Activated CD8-positive, alpha-beta T cell treated with anti-CD3 and anti-CD28 coated beads for 36 hours (primary cell): Measurements from ENCODE around the gene IL1A. TPM values are rescaled to one million over a fixed set of nuclear protein-coding genes. Genes with fewer than 3 reads are reported as not detected.

Source experiments
- ATAC-seq: fragments of 200-7000 bp; cut with Tn5 transposase; one replicate; pipeline ENCODE4 v1.10.0; 2021; ENCODE audit warnings: mild to moderate bottlenecking, moderate library complexity
- CTCF ChIA-PET: fragments of 350-600 bp; sonication (Branson Sonifier 250); formaldehyde crosslinking; loops from one replicate; lab custom pipeline; 2021; ENCODE audit warnings: antibody characterized with exemption; lab: Charles Lee
- POLR2A ChIA-PET: fragments of 350-600 bp; sonication (Branson Sonifier 250); formaldehyde crosslinking; loops from one replicate; lab custom pipeline; 2021; ENCODE audit warnings: antibody characterized with exemption; lab: Charles Lee
- DNase-seq: peaks from one replicate; pipeline ENCODE4 v3.0.0-alpha.2; 2020
- H3K27ac Mint-ChIP-seq: one replicate; pipeline ENCODE4 v1.8.0; 2021; ENCODE audit warnings: mild to moderate bottlenecking, mixed read lengths
- H3K27me3 Mint-ChIP-seq: one replicate; pipeline ENCODE4 v1.8.0; 2021; ENCODE audit warnings: mixed read lengths
- H3K36me3 Mint-ChIP-seq: one replicate; pipeline ENCODE4 v1.8.0; 2021; ENCODE audit warnings: low read depth, mixed read lengths
- H3K4me1 Mint-ChIP-seq: one replicate; pipeline ENCODE4 v1.8.0; 2021; ENCODE audit warnings: low read depth, mixed read lengths
- H3K4me3 Mint-ChIP-seq: one replicate; pipeline ENCODE4 v1.8.0; 2021; ENCODE audit warnings: mild to moderate bottlenecking, moderate library complexity, mixed read lengths
- H3K9me3 Mint-ChIP-seq: one replicate; pipeline ENCODE4 v1.8.0; 2021; ENCODE audit warnings: mixed read lengths
- intact Hi-C: fragments of 100-400 bp; cut with micrococcal nuclease; formaldehyde crosslinking; loops from one replicate; pipeline ENCODE4 v1.10.0; 2022
- total RNA-seq, 2 experiments: library from RNA; stranded (reverse); gene quantifications; one replicate each; pipeline ENCODE4 v1.2.3, GENCODE V29; 2021
- TF ChIP-seq, protein P1 (sequence below): fragments of 200-600 bp; IDR thresholded peaks from one replicate; pipeline ENCODE4 v1.8.0; 2022; ENCODE audit warnings: antibody characterized with exemption, mild to moderate bottlenecking

The IL1A gene
- total RNA-seq, 2 experiments from 2014 or later = 0.69 to 0.99 TPM

DNA sequence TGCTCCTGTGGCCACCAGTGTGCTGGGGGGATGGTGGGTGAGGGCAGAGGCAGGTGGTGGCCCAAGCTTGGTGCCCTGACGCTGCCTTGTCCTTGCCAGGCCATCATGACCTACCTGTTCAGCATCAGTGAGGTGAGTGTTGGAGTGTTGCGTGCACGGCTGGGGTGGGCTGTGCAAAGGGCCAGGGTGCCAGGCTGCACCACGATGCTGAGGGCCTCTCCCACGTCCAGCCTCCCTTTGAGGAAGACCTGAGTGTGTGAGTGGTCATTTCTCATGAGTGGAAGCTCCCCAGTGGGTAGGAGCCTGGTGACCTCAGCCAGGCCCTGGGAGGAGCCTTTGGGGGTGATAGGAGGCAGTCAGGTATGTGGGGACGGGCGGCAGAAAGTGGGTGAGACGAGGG is 60.3 kb downstream of the IL1A start:
- TF ChIP-seq, protein P1, sequence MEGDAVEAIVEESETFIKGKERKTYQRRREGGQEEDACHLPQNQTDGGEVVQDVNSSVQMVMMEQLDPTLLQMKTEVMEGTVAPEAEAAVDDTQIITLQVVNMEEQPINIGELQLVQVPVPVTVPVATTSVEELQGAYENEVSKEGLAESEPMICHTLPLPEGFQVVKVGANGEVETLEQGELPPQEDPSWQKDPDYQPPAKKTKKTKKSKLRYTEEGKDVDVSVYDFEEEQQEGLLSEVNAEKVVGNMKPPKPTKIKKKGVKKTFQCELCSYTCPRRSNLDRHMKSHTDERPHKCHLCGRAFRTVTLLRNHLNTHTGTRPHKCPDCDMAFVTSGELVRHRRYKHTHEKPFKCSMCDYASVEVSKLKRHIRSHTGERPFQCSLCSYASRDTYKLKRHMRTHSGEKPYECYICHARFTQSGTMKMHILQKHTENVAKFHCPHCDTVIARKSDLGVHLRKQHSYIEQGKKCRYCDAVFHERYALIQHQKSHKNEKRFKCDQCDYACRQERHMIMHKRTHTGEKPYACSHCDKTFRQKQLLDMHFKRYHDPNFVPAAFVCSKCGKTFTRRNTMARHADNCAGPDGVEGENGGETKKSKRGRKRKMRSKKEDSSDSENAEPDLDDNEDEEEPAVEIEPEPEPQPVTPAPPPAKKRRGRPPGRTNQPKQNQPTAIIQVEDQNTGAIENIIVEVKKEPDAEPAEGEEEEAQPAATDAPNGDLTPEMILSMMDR = no peak
- ChIA-PET CTCF (interaction anchor here (1.0 to 10.6 kb wide), 7 partner anchors 13 to 124 kb away, joined by 4 to 291 read pairs (median 7); no protein-coding TSS in a partner anchor), POLR2A (no interaction called here)
- Mint-ChIP-seq H3K4me1 (peaks cover 3% of the 10 kb centered on the region), H3K4me3 (no peak overlapping the region), H3K27ac (no peak overlapping the region), H3K27me3 (no peaks in the 10 kb centered on the region), H3K9me3 (no peaks in the 10 kb centered on the region), H3K36me3 (no peaks in the 10 kb centered on the region)
- intact Hi-C loops = loop anchor here (1.0 kb wide), 1 partner anchor 100 kb away; no protein-coding TSS in a partner anchor
- DNase-seq (no peak), ATAC-seq (no peak)

Other genes starting within 250 kb of the IL1A start
- gene POLR1B, start 242.0 kb downstream of the IL1A start, total RNA-seq = 10 to 100 TPM; 54.1 to 55.9 TPM
- gene CHCHD5, start 199.9 kb downstream of the IL1A start, total RNA-seq = 10 to 100 TPM; 34.8 to 37.5 TPM
- 10 to 100 TPM; 52.7 to 52.8 TPM for gene SLC20A1, start 138.6 kb downstream of the IL1A start, total RNA-seq
- not detected for gene NT5DC4, start 63.5 kb downstream of the IL1A start, total RNA-seq
- gene CKAP2L, start 19.9 kb downstream of the IL1A start, total RNA-seq = 10 to 100 TPM; 24.5 to 30.5 TPM
- not detected for gene IL1B, start 52.3 kb upstream of the IL1A start, total RNA-seq
- not detected for gene IL37, start 126.7 kb upstream of the IL1A start, total RNA-seq
- gene IL36G, start 193.5 kb upstream of the IL1A start, total RNA-seq = not detected
- not detected for gene IL36A, start 221.0 kb upstream of the IL1A start, total RNA-seq